NT2/D1 (cell line): ENCODE results near the gene CYBRD1.

ENCODE experiments used
- SUZ12 ChIP-seq: IDR thresholded peaks from 2 replicates; pipeline ENCODE4 v1.6.1; 2011; ENCODE audit not compliant: insufficient read length, insufficient read depth; ENCODE audit errors: extremely low read depth
- YY1 ChIP-seq: IDR thresholded peaks from 2 replicates; pipeline ENCODE4 v1.6.1; 2011; ENCODE audit not compliant: insufficient read length, insufficient read depth
- ZNF274 ChIP-seq: IDR thresholded peaks from 2 replicates; pipeline ENCODE4 v1.6.1; 2011; ENCODE audit warnings: mild to moderate bottlenecking, low read depth, low read length

- TF ChIP-seq ZNF274 (no peak), YY1 (no peak), SUZ12 (no peak)
These were observed 7.6 kb downstream of the CYBRD1 start for GRCh38 chr2:171529914-171530313.
